ENCODE data around the gene MCM3AP.
"Not testable (repeated sequence)": the region's sequence is repeated elsewhere in the genome, so short reads cannot be mapped to it uniquely, and the experiment has no call there.

Gene MCM3AP

GRCh38 chr21:46205166-46205565, 80.2 kb downstream of the MCM3AP start:
- DNase-seq (ENCODE audit: low read depth in 2 of 2), result no peak

- DNase-seq (ENCODE audit: low read depth in 2 of 2), result no peak
These were observed 82.2 kb downstream of the MCM3AP start for GRCh38 chr21:46203203-46203600.

- no peak for DNase-seq (ENCODE audit: low read depth in 2 of 2)
These were observed 82.7 kb downstream of the MCM3AP start for GRCh38 chr21:46202592-46203202.

GRCh38 chr21:46200877-46201803, 84.3 kb downstream of the MCM3AP start:
- not testable (repeated sequence) for DNase-seq (ENCODE audit: low read depth in 2 of 2)

DNA sequence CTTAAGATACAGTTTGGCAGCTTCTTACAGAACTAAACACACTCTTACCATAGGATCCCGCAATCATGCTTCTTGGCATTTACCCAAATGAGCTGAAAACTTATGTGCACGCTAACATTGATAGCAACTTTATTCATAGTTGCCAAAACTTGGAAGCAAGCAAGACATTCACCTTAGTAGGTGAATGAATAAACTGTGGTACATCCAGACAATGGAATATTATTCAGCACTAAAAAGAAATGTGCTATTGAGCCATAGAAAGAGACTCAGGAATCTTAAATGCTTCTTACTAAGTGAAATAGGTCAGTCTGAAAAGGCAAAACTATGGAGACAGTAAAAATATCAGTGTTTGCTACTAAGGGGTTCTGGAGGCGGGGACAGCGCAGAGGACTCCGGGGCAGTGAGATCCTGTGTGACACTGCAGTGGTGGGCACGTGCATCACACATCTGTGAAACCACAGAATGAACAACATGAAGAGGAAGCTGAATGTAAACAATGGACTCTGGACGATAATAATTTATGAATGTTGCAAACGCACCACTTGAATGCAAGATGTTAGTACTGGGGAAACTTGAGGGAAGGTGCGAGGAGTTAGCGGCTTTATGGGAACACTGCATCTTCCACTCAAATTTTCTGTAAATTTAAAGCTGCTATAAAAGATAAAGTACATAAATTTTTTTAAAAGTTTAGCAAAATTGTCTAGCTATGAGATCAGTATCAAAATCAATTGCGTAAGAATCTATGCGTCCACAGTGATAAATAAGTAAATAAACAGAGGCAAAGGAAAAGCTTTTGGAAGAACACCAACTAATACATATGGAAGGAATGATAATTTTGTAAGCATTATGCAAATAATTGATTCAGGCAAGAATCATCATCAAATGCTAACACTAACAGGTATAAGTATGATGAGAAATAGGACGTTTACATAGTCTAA, 85.7 kb downstream of the MCM3AP start:
- no peak for DNase-seq (ENCODE audit: low read depth in 2 of 2)

GRCh38 chr21:46196733-46197132, 88.7 kb downstream of the MCM3AP start:
- DNase-seq (ENCODE audit: low read depth in 2 of 2), result no peak

GRCh38 chr21:46195595-46196195, 89.7 kb downstream of the MCM3AP start:
- DNase-seq (ENCODE audit: low read depth in 2 of 2), result no peak

GRCh38 chr21:46194374-46195334, 90.8 kb downstream of the MCM3AP start:
- DNase-seq (ENCODE audit: low read depth in 2 of 2), result no peak

GRCh38 chr21:46193829-46194373, 91.5 kb downstream of the MCM3AP start:
- DNase-seq (ENCODE audit: low read depth in 2 of 2), result no peak

DNA sequence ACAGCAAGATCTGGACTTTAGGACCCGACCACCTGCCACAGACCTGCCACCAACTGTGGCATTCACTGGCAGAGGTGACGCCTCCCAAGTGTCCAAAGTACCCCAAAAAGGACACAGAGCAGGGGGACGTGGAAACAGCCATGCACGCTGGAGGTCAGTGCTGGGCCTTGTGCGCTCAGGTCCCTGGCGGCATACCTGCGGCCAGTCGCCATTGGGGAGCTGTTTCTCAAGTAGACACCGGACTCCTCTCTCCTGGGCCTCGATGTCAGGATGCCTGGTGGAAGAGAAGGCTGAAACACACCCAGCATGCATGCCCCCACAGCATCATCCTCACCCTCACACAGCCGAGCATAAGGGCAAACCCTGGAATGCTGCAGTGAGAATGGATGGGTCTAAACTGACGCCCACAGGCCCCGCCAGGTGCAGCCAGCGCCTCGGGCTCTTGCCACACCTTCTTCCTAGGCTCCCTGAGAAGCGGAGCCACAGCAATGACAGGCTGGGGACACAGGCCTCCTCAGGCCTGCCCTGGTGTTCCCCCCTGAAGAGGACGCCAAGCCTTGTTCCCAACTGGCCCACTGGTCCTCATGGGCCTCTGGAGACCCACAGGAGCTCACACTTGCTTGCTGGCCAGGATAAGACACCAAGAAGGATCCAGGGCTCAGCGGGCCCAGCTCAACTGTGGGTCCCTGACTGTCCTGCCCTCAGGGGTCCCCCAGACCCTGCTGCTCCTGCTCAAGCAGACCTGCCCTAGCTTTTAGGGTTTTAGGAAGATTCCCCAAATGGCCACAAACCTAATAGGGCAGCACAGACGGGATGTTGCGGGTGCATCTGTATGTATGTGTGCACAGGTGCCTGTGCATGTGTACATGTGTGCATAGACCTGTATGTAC, 93.5 kb downstream of the MCM3AP start:
- no peak for DNase-seq (ENCODE audit: low read depth in 2 of 2)

DNA sequence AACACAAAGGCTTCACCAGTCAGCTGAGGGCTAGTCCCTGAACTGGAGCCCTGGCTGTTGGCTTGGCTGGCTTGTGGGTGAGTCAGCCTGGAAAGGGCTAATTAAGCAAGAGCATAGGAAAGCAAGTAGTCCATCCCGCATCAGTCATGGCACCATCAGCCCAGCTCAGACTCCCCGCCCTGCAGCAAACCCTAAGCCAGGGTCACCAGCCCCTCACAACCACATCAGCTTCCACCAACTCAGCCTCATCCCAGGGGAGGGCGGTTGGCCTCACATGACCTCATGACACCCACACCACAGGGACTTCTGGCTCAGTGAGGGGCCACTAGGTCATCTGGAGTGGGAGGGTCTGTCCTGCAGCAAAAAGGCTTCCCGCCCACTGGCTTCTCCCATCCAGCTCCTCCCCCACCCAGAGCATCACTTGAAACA, 94.1 kb downstream of the MCM3AP start:
- no peak for DNase-seq (ENCODE audit: low read depth in 2 of 2)

DNA sequence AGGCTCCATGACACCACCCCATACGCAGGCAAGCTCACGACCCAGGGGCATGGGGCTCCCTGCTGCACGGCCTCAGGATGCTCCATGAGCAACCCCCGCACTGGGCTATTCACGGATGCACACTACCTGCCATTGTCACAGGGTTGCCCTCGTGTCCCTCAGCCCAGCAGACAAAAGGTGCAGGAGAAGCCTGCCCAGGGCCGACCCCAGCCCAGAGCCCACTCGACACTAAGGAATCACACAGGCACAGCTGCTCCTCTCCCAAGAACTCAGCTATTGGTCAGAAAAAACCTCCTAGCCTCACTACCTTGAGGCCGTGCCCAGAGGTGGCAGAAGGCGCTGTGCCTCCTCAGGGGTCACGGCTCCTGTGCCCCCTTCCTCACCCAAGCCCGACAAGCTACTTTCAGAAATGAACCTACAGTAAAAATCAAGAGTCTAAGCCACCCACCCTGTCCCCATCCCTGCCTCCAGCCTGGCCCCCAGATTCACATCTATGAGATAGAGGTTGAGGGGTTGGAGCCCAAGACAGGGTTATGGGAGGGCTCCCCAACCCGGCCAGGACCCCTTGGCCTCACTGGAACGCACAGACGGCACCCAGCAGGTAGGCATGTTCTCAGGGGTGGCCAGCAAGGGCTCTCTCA, 94.8 kb downstream of the MCM3AP start:
- DNase-seq (ENCODE audit: low read depth in 2 of 2), result no peak

GRCh38 chr21:46189959-46190490, 95.4 kb downstream of the MCM3AP start:
- DNase-seq (ENCODE audit: low read depth in 2 of 2), result no peak

- DNase-seq (ENCODE audit: low read depth in 2 of 2), result no peak
These were observed 96.0 kb downstream of the MCM3AP start for GRCh38 chr21:46189213-46189958.

DNA sequence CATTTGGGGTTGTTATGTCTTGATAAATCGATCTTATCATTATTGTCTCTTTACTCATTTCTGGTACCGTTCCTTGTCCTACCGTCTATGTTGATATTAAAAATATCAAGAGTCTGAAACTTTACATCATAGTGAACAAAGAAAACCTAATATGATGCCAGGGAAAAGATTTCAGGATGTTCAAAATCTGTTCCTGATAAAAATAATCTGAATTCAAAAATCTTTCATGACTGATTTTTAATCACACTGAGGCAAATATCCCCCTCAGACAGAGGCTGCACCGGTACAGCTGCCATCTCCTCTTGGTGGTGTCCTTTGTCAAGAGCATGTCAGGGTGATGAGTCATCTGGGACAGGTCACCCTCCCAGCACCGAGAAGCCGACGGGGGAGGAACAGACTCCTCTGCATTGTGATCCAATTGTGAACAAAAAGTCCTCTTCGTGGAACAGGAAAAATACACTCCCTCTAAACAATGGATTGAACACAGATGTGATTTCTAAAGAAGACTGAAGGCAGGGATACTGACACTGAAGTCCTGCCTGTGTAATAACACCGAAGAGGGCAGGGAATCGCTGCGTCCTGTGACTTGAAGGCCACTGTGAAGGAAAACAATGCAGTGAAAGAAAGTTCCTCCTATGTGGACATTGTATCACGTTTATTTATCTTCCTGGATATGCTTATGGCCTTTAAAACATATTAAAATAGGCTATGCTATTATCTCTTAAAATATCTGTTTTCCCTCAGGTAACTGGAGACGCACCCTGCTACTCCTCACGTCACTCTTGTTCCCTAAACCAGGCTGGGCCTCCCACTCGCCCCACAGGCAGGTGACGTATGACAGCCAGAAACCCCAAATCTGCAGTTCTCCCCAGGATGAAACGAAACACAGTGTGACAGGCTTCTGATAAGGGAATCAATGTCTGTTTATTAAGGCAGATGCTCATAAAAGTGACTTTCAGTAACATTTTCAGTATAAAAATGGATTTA, 96.9 kb downstream of the MCM3AP start:
- DNase-seq (ENCODE audit: low read depth in 2 of 2), result no peak

DNA sequence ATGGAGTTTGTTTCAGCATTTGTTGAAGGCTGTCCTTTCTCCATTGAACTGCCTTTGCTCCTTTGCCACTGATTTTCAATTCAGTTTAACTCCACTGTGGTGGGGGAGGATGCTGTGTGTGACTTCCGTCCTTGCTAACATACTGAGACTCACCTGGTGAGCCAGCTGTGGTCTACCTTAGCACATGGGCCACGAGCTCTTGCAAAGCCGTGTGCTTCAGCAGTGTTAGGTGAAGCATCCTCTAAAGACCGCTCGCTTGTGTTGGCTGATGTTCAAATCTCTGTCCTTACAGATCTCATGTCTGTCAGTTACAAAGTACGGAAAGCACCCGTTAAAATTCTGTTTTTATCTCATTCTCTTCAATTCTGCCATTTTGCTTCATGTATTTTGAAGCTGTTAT, 97.6 kb downstream of the MCM3AP start:
- no peak for DNase-seq (ENCODE audit: low read depth in 2 of 2)

Measured in stimulated activated CD8-positive, alpha-beta memory T cell treated with anti-CD3 and anti-CD28 coated beads, Interleukin-15, amount 100 ng/mL, for 48 hours (primary cell).